GM18867 (cell line): Measurements from ENCODE around the gene SMURF1.

Experiments
- ATAC-seq: cut with Tn5 transposase; IDR thresholded peaks from one replicate; pipeline ENCODE4 v1.9.1; 2021; ENCODE audit warnings: mild to moderate bottlenecking, moderate library complexity; ENCODE audit not compliant: unreplicated experiment

Gene SMURF1

DNA sequence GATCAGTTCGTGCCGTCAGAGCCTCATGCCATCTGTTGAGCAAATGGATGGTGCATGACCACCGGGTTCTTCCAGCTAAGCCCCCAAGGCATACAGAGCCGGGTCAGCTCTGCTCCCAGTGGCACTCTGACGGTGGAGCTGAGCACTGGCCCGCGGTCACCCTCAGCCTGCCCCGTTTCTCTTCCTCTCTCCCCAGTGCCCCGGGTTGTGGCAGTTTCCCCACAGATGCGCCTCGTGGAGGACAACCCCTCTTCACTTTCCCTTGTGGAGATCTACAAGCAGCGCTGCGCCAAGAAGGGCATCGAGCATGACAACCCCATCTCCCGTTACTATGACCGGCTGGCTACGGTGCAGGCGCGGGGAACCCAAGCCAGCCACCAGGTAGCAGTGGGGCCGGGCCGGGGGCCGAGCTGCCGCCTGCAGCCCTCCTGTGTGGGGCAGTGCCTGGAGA lies 135.7 kb downstream of the SMURF1 start:
- ATAC-seq: no peak

DNA sequence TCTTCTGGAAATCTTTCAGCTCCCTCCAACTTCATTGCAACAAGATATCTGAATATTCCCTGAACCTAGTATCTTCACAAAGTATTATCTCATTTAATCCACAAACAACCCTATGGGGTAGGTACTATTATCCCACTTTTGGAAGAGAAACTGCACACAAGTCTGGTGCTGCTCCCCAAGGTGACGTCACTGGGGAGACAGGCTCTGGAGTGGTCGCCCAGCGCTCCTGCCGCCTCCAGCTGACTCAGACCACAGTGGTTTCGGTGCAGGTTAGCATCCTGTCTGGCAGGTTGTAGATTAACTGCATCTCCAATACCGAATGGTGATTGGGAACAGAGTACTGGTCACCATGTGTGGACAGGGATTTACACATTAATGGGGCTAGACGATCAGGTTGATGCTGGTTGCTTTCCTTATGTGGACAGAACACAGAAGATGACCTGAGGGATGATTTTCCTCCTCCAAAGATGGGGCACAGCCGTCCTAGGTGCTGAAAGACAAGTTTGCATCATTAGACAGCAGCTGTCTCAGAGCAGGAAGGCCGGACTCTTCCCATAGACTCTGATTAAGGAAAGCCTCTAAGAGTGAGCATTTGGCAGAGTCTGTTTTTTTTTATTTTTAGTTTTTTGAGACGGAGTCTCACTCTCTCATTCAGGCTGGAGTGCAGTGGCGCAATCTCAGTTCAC lies 137.0 kb downstream of the SMURF1 start:
- ATAC-seq: no peak

DNA sequence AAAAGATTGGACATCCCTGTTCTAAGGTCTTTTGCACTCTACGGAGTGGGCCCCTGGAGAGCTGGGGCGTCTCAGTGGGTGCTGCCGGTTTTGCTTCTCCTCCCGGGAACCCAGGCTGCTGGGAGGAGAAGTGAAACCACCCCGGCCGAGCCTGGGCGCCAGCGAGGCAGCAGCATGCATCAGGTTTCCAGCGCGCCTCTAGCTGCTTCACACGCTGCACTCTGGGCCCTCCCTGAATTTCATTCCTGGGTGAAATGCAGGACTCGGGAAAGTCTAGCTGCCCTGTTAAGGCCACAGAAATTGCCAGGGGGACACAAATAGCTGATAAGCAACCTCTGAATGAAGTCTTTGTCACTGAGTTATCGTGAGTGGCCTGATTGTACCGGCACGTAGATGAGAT lies 138.1 kb downstream of the SMURF1 start:
- ATAC-seq: no peak

DNA sequence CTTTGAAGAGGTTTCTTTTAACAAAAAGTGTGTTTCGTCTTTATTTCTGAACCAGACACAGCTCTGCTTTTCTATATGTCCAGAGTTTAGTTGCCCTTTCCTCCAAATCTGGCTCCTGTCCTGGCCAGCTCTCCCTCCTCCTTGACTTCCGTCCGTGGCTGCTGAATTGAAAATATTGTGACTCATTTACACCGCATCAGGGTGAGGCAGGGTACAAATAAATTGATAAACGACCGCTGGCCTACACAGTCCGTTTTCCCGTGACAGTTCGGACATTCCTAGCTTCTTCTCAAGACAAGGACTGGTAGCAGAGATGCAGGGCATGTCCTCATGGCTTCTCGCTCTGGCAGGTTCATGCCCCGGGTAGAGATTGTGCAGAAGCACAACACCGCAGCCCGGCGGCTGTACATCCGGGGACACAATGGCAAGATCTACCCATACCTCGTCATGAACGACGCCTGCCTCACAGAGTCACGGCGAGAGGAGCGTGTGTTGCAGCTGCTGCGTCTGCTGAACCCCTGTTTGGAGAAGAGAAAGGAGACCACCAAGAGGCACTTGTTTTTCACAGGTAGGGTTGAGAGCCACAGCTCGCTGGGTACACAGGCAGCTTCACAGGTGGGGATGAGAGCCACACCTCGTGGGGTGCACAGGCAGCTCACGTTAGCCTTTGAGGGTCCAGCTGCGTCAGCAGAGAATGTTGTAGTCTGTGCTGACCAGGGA lies 139.0 kb downstream of the SMURF1 start:
- ATAC-seq: no peak

DNA sequence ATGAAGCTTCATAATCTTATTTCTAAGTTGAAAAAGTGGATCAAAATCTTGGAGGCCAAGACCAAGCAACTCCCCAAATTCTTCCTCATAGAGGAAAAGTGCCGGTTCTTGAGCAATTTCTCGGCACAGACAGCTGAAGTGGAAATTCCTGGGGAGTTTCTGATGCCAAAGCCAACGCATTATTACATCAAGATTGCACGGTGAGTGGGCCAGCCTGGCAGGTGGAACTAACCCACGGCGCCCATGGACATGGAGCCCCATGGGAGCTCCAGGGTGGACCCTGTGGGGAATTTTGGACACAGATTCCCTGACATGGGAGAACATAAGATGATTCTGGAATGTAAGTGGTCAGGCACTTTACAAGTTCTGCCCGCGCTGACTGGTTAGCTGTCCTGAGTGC lies 139.7 kb downstream of the SMURF1 start:
- no peak for ATAC-seq

DNA sequence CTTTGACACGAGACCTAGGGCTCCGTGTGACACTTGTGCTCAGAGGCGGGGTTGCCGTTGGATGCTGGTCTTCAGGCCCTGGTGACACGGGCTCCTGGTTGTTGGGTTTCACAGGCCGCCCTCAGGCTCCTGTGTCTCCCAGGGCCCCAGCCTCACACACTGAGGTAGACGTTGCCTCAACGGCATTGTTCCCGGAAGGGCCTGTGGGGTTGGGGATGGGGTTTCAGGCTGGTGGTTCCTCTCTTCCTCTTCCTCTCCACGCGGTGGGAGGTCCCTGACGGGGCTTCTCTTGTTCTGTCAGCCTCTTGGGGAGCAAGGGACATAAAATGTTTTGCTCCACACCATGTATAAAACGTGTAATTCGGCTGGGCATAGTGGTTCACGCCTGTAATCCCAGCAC lies 140.5 kb downstream of the SMURF1 start:
- no peak for ATAC-seq

DNA sequence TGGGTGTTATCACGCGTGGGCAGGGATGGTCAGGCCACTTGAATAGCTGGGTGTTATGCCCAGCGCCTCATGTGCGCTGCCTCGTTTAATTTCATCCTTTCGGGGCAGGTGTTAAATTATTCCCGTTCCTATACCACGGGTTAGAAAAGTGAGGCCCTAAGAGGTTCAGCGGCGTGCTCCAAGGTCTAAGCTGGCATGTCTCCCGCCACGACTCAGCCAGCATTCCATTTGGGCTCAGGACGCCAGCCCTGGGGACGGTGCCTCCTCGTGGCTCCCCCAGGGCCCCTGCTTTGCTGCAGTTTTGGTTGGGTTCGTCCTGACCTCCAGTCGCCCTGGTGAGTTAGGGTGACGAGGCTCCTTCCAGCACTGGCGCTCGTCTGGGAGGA lies 141.1 kb downstream of the SMURF1 start:
- no peak for ATAC-seq

DNA sequence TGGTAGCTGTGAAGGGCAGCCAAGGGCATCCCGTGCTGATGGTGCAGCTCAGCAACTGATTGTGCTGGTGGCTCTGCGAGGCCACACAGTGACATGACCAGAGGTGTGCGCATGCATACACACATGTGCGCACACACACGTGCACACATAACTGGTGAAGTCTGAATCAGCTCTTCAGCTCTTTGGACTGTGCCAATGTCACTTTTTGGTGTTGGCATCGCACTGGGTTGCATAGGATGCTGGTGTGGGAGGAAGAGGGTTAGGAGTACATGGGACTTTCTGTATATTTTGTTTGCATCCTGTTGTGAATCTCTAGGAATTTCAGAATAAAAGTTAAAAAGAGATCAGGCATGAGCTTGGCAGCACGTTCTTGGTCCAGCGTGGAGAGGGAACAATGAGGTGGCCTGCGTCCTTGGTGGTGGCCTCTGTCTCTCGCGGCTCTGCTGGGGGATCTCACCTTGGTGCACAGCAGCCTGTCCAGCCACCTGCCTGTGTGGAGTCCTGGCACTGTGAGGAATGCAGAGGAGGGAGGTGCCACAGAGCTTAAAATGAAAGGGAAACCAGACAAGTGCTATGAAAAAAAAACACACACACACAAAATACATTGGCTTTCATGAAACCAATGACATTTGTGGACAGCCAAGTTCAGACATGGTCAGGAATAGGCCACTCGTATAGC lies 141.6 kb downstream of the SMURF1 start:
- ATAC-seq: no peak

DNA sequence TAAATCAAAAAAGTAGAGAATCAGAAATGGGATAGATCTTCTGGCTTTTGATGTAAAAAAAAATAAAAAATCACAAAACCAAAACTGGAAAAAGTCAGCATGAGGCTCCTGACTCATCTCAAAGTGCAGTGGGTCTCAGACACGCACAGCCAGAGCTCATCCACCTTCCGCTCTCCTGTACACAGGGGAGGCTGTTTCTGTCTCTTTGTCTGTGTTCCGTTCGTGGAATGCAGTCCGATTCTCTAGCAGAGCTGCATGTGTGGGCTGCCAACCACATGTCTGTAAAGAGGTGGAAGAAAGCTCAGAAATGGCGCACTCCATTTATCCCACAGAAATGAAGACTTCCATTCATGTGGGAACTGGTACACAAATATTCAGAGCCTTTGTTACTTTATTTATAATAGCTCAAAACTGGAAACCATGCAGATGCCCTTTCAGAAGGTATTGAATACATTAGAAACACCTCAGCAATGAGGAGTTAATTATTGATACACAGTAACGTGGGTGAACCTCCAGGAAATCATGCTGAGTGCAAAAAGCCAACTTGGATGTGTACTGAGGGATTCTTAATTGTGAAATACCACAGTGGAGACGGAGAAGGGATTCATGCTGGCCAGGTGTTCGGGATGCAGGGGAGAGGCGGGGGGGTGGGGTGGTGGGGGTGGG lies 142.3 kb downstream of the SMURF1 start:
- no peak for ATAC-seq

DNA sequence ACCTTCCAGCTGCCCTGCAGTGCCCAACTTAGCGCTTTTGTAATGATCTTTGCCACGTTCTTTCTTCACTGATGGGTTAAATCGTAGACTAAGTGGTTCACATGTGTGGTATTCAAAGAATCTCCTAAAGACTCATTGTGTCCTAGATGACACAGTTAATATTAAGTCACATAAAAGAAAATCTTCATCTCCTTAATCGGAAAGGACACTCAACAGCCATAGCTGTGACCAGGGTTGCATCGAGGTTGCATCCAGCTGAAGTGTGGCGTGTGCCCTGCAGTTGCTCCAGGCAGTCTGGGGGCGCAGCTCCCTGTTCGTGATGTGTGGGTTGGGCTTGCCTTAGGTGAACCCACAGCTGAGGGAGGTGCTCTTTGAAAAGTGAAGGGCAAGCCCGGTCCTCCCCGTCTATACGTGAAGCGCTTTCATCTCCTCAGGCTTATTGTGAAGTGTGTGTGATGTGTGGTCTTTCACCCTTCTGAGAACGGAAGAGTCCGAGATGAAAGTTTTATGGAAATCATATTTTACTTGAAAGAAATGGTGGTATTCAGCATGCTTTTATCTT lies 142.9 kb downstream of the SMURF1 start:
- no peak for ATAC-seq

DNA sequence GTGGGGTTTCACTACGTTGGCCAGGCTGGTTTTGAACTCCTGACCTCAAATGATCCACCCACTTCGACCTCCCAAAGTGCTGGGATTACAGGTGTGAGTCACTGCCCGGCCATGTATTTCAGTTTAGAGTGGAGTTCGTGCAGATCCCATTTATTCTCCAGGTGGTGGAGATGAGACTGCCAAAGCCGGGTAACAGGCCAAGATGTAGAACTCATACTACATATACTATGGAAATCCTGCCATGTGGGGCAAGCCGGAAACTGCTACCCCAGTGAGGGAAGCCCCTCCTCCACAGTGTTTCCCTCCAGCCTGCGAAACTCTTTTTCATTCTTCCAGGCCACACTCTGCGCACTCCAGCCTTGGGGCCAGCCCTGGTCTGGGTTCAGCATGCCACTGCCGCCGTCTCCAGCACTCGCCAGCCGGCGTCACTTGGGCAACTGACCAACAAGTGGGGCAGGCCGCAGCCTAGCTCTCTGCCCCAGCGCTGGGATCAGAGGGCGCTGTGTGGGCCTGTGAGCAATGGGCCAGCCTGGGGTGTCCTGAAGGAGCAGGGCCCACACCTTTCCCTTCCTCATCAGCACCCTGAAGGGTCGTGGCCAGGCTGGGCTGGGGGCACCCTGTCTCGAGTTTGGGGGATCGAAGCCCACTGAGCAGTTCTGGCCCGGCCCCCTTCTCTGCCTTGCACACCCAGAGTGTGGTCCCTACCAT lies 143.6 kb downstream of the SMURF1 start:
- ATAC-seq: no peak

DNA sequence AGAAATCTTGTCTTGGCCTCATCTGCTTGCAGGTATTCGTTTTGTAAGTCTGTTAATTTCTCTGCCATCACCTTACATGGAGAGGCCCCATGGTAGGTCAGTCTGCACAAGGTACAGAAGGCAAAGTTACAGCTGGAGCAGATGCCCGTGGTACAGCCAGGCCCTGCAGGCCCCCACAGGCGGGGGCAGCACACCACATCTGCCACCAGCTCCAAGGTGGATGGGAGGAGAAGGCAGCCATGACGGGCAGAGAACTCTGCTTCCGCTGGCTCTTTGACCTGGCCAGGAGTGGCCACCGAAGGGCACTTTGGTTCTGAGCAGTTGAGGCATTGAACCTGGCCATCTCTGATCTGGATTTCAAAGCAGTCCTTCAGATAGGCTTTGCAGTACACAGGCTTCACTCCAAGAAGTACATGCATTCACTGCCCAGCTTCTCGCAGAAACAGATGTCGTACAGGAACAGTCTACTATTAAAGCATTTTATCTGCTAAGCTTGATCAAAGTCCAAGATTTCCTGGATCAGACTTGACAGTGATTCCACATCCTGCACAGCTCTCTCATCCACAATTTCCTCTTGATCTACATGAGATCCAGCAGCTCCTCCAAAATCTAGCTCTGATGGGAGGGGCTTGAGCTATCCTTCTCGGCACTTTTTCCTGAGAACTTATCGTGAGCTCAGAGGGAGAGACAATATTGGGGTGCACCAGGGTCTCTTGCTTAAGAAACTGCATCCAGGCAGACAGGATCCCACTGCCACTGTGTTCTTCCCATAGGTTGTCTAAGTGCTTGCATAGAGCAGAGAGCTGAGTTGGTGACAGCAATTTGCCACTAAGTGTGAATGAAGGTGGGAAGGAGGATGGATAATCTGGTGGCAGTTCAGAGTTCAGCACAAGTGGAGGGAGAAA lies 144.8 kb downstream of the SMURF1 start:
- ATAC-seq: no peak

DNA sequence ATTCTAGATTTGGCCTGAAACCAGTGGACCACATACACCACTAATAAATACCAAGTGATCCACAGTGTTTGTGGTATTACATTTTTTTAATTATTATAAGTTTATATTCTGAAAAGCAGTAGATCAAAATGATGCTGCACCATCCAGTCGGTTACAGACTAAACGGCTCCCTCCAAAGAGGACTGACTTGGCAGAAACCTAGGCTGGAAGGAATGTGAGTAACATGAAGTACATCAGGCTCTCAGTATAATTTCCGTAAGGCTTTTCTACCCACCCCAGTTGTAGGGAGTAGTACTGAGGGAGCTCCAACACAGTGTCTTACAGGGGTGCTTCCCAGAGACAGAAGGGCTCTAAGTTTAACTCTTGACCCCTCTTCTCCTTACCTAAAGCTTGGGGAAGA lies 146.1 kb downstream of the SMURF1 start:
- no peak for ATAC-seq

DNA sequence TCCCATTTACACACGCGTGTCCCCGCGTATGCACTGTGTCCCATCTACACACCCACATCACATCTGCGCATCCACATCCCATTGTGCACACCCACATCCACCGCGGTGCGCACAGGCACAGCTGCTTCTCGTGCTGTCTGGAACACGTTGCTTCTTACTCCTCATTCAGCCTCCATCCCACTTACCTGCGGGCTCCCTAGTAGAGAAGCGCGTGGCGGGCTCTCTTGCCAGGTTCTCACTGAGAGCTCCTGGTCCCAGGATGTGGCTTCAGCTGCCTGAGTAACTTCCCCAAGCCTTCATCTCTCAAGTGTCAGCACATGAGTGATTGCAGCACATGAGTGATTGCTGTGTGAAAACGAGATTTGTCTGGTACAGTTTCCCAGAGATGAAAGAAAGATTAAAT lies 147.8 kb downstream of the SMURF1 start:
- ATAC-seq: no peak

DNA sequence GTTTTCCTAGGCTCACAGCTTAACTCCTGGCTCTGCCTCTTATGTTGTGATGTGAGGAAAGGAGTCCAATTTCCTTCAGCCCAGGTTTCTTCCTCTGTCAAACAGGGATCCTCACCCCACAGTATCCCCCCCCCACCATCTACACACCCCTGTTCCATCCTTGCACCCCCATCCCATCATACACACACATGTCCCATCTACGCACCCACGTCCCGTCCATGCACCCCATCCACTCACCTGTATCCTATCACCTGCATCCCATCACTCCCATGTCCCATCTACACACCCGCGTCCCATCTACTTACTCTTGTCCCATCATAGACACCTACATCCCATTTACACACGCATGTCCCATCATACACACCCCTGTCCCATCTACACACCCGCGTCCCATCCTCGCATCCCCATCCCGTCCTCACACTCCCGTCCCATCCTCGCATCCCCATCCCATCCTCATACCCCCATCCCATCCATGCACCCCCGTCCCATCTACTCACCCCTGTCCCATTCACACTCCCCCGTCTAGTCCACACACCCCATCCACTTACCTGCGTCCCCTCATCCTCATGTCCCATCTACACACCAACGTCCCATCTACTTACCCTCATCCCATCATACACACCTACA lies 148.3 kb downstream of the SMURF1 start:
- ATAC-seq: no peak

DNA sequence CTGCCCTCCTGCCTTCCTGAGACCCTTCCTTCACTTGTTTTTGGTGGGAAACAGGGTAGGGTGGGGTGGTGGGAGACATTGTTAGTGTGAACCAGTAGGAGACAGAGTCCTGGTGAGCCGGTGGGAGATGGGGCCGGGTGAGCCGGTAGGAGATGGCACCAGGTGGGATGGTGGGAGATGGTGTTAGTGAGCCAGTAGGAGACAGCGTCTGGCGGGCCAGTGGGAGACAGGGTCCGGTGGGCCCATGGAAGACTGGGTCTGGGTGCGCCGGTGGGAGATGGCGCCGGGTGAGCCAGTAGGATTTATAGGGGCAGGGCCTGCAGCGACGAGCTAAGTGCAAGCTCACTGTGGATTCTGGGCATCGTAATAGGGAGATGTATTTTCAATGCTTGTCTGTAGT lies 148.8 kb downstream of the SMURF1 start:
- ATAC-seq: no peak

DNA sequence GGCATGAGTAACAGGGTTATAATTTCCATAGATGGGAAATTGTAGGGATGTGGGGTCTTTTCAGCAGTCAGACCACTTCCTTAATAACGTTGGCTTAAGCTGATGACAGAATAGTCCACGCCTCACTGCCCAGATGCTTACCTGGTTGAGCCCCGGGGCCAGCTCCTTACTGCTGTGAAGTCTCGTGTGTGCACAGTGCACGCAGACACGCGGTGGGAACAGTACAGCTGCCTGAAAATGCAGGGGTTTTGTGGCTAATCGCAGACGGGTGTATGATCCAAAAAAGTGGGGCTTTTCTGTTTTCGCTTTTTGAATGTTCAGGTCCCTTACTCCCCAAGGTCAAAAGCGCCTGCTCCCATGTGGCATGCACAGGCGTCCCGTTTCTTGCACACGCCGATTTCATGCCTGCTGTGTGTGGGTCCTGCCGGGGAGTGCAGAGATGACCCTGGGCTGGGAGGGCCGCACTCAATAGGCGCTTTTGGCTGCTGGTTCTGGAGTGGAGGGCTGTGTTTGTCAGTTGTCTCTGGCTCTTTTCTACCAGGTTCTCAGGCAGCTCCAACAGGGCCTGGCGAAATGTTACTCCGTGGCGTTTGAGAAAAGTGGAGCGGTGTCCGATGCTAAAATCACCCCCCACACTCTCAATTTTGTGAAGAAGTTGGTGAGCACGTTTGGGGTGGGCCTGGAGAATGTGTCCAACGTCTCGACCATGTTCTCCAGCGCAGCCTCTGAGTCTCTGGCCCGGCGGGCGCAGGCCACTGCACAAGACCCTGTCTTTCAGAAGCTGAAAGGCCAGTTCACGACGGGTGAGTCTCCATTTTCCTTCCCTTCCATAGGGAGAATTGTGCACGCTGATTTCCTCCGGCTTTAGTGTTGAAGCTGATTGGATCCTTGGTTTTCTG lies 149.6 kb downstream of the SMURF1 start:
- ATAC-seq: no peak
